HEK293 (cell line): ENCODE data around the gene CAPN10.

Source experiments
- SALL2 ChIP-seq: fragments of 450-650 bp; formaldehyde crosslinking; IDR thresholded peaks from 2 replicates; pipeline ENCODE4 v1.5.0; 2017; ENCODE audit warnings: missing biosample characterization, mild to moderate bottlenecking, missing genetic modification characterization, borderline replicate concordance
- ZNF596 ChIP-seq: fragments of 450-650 bp; IDR thresholded peaks from 2 replicates; pipeline ENCODE4 v1.5.0; 2018; ENCODE audit warnings: missing biosample characterization, mild to moderate bottlenecking, missing genetic modification characterization, moderate library complexity
- ZNF658 ChIP-seq: fragments of 450-650 bp; formaldehyde crosslinking; IDR thresholded peaks from 2 replicates; pipeline ENCODE4; 2016; ENCODE audit warnings: missing biosample characterization, missing genetic modification characterization
- TF ChIP-seq, protein P1 (sequence below): fragments of 450-650 bp; formaldehyde crosslinking; IDR thresholded peaks from 2 replicates; pipeline ENCODE4 v1.5.1; 2016; ENCODE audit warnings: missing biosample characterization, missing genetic modification characterization
- TF ChIP-seq, protein P2 (sequence below): sonication (generic); formaldehyde crosslinking; IDR thresholded peaks from 2 replicates; pipeline ENCODE4 v1.8.1; 2022; ENCODE audit warnings: mild to moderate bottlenecking, moderate library complexity, missing genetic modification reagents
- TF ChIP-seq, protein P3 (sequence below): fragments of 450-650 bp; formaldehyde crosslinking; IDR thresholded peaks from 2 replicates; pipeline ENCODE4 v1.5.1; 2016; ENCODE audit warnings: missing biosample characterization, missing genetic modification characterization

DNA sequence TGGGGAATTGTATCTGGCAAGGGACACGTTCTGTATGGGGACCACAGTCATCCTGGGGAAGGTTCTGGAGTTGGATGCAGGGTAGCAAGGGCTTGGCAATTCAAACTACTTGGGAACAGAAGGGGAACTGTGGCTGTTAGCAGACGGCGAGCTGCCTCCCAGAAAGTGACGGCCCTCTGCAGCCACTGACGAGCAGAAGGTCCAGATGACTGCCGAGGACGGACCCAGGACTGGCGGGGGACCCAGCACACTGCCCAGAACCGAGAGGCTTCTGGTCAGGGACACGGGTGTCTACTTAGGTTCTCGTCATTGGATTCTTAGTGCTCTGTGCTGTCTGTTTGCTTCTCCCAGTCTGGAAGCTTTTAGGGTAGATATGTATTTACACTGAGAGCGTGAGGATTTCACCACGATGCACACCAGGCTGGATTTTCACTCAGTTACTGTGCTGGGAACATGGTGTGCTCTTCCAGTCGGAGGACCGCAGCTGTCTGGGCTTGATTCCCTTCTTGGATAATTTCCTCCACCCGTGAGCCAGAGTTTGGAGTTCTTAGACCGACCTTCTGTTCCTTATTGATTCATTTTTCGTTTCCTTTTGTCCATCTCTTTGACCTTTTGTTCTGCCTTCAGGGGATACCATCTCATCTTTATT is 52.1 kb downstream of the CAPN10 start:
- TF ChIP-seq, protein P1, sequence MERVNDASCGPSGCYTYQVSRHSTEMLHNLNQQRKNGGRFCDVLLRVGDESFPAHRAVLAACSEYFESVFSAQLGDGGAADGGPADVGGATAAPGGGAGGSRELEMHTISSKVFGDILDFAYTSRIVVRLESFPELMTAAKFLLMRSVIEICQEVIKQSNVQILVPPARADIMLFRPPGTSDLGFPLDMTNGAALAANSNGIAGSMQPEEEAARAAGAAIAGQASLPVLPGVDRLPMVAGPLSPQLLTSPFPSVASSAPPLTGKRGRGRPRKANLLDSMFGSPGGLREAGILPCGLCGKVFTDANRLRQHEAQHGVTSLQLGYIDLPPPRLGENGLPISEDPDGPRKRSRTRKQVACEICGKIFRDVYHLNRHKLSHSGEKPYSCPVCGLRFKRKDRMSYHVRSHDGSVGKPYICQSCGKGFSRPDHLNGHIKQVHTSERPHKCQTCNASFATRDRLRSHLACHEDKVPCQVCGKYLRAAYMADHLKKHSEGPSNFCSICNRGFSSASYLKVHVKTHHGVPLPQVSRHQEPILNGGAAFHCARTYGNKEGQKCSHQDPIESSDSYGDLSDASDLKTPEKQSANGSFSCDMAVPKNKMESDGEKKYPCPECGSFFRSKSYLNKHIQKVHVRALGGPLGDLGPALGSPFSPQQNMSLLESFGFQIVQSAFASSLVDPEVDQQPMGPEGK (tag by site-specific recombination): no peak
- TF ChIP-seq SALL2 (tag by site-specific recombination) (no peak), ZNF596 (tag by site-specific recombination) (no peak), ZNF658 (tag by site-specific recombination) (no peak)
- TF ChIP-seq, protein P2, sequence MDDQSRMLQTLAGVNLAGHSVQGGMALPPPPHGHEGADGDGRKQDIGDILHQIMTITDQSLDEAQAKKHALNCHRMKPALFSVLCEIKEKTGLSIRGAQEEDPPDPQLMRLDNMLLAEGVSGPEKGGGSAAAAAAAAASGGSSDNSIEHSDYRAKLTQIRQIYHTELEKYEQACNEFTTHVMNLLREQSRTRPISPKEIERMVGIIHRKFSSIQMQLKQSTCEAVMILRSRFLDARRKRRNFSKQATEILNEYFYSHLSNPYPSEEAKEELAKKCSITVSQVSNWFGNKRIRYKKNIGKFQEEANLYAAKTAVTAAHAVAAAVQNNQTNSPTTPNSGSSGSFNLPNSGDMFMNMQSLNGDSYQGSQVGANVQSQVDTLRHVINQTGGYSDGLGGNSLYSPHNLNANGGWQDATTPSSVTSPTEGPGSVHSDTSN (CRISPR knock-in tag): no peak
- TF ChIP-seq, protein P3, sequence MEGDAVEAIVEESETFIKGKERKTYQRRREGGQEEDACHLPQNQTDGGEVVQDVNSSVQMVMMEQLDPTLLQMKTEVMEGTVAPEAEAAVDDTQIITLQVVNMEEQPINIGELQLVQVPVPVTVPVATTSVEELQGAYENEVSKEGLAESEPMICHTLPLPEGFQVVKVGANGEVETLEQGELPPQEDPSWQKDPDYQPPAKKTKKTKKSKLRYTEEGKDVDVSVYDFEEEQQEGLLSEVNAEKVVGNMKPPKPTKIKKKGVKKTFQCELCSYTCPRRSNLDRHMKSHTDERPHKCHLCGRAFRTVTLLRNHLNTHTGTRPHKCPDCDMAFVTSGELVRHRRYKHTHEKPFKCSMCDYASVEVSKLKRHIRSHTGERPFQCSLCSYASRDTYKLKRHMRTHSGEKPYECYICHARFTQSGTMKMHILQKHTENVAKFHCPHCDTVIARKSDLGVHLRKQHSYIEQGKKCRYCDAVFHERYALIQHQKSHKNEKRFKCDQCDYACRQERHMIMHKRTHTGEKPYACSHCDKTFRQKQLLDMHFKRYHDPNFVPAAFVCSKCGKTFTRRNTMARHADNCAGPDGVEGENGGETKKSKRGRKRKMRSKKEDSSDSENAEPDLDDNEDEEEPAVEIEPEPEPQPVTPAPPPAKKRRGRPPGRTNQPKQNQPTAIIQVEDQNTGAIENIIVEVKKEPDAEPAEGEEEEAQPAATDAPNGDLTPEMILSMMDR: no peak
